K562 (cell line): ENCODE measurements around the gene RAB39B. TPM values are rescaled to one million over a fixed set of nuclear protein-coding genes. Genes with fewer than 3 reads are reported as not detected.

Source experiments
- ATF3 ChIP-seq, 2 experiments: fragments of 450-650 bp in 1 of 2; sonication (generic) in 1 of 2; formaldehyde crosslinking in 1 of 2; IDR thresholded peaks in 1 of 2; conservative IDR thresholded peaks in 1 of 2; 2 replicates each; pipeline versions ENCODE4 v1.6.1 to v1.8.1; 2016 to 2023; ENCODE audit warnings: mild to moderate bottlenecking in 2 of 2, moderate library complexity in 2 of 2, inconsistent platforms in 1 of 2, missing genetic modification reagents in 1 of 2
- HBP1 ChIP-seq: fragments of 450-650 bp; formaldehyde crosslinking; IDR thresholded peaks from 2 replicates; pipeline ENCODE4 v1.4.0; 2022; ENCODE audit warnings: missing genetic modification characterization
- KDM5B ChIP-seq: fragments of 200-600 bp; sonication (generic); IDR thresholded peaks from 2 replicates; pipeline ENCODE4 v1.6.1; 2012; ENCODE audit warnings: low read depth, mild to moderate bottlenecking, moderate library complexity, low read length, control low read depth, inconsistent platforms; ENCODE audit not compliant: insufficient replicate concordance
- L3MBTL2 ChIP-seq: fragments of 450-650 bp; IDR thresholded peaks from 2 replicates; pipeline ENCODE4 v1.6.1; 2016; ENCODE audit warnings: mild to moderate bottlenecking, moderate library complexity
- NFXL1 ChIP-seq: fragments of 450-650 bp; formaldehyde crosslinking; IDR thresholded peaks from 2 replicates; pipeline ENCODE4 v1.4.0; 2021; ENCODE audit warnings: mild to moderate bottlenecking
- NR2F6 ChIP-seq: fragments of 450-650 bp; formaldehyde crosslinking; IDR thresholded peaks from 2 replicates; pipeline ENCODE4 v1.4.0; 2020; ENCODE audit warnings: mild to moderate bottlenecking
- PHF8 ChIP-seq: fragments of 200-600 bp; sonication (generic); IDR thresholded peaks from 2 replicates; pipeline ENCODE4 v1.6.1; 2012; ENCODE audit warnings: mixed run types, mild to moderate bottlenecking, inconsistent platforms, low read length, moderate library complexity, borderline replicate concordance
- ZNF717 ChIP-seq: fragments of 250-450 bp; sonication (Bioruptor Pico); IDR thresholded peaks from 2 replicates; pipeline ENCODE4 v1.5.0; 2021
- polyA plus RNA-seq, 8 experiments: library from polyadenylated mRNA; depleted of rRNA in 4 of 8; stranded (reverse) in 5 of 8; unstranded in 3 of 8; fragments of >200 nt; fragmentation: Nextera tagmentation in 2 of 8; fragmentation: Illumina TruSeq in 1 of 8; extraction: Ambion mirVana in 2 of 8; extraction: Trizol in 1 of 8; gene quantifications; 2 replicates each; pipeline versions ENCODE4 v1.2.1 to v1.2.3, GENCODE V29; 2011 to 2014; ENCODE audit warnings: inconsistent platforms in 1 of 8, missing spikeins in 1 of 8
- total RNA-seq, 7 experiments: library from RNA; depleted of rRNA in 6 of 7; stranded (reverse); fragments of >200 nt in 6 of 7; fragmentation: Illumina TruSeq in 2 of 7; extraction: Trizol in 2 of 7; gene quantifications; 2 replicates each; pipeline versions ENCODE4 v1.2.1 to v1.2.3, GENCODE V29; 2011 to 2021; ENCODE audit warnings: low replicate concordance in 1 of 7
- TF ChIP-seq, protein P1 (sequence below): sonication (generic); formaldehyde crosslinking; IDR thresholded peaks from 2 replicates; pipeline ENCODE4 v1.8.0; 2022; ENCODE audit warnings: mild to moderate bottlenecking, missing genetic modification reagents
- TF ChIP-seq, protein P2 (sequence below): fragments of 450-650 bp; IDR thresholded peaks from 2 replicates; pipeline ENCODE4 v1.6.1; 2016; ENCODE audit warnings: mild to moderate bottlenecking, moderate library complexity

RAB39B gene
- total and polyA plus RNA-seq, 9 of the 15 experiments (the other 6 are each of a cell fraction or from before 2014, with no cell fraction given) = 0.04 to 0.07 (median 0.04) TPM; not detected in 6

DNA sequence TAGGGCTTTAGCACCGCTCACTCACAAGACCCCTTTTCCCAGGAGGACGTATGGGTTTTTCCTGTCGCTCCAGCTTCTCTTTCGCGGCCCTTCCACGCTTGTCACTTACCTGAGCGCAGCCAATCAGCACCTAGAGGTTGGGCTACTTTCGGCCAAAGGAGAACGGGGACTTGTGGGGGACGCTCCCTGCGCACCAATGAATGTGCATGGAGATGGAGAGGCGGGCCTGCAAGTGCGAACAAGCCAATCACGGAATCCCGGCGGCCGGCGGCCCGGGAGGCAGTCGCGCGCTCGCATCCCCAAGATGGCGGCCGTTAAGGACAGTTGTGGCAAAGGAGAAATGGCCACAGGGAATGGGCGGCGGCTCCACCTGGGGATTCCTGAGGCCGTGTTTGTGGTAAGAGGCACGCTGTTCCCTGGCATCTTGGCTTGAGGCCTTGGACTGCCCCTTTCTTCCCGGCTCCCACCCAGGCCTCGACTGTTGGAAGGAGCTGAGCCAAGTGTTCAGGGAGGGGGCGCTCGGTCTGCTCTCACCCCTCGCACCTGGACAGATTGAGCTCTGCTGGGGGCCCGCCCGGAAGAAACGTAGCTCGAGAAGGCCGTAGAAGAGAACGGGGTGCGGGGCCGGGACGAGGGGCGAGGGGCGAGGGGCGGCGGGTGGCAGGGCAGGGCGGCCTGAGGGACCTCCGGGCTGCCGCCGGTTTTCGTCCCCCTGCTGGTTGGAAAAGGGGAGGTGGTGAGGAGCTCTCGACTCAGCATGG lies 47.9 kb downstream of the RAB39B start, which contains the start of gene VBP1 (continued):
- TF ChIP-seq, protein P1, sequence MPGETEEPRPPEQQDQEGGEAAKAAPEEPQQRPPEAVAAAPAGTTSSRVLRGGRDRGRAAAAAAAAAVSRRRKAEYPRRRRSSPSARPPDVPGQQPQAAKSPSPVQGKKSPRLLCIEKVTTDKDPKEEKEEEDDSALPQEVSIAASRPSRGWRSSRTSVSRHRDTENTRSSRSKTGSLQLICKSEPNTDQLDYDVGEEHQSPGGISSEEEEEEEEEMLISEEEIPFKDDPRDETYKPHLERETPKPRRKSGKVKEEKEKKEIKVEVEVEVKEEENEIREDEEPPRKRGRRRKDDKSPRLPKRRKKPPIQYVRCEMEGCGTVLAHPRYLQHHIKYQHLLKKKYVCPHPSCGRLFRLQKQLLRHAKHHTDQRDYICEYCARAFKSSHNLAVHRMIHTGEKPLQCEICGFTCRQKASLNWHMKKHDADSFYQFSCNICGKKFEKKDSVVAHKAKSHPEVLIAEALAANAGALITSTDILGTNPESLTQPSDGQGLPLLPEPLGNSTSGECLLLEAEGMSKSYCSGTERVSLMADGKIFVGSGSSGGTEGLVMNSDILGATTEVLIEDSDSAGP (CRISPR knock-in tag) = no peak
- TF ChIP-seq HBP1 (CRISPR knock-in tag) (no peak), NR2F6 (no peak), L3MBTL2 (0 out of 2 replicates have a peak, but pooled peaks have one; percentile 16), ATF3 (IDR thresholded peaks at IDR 0.05) (no peak), ATF3 (CRISPR knock-in tag; conservative IDR thresholded peaks at IDR 0.05) (no peak), PHF8 (peak; percentile 85), NFXL1 (CRISPR knock-in tag) (no peak), KDM5B (peak; percentile 71), ZNF717 (CRISPR knock-in tag) (no peak)
- TF ChIP-seq, protein P2, sequence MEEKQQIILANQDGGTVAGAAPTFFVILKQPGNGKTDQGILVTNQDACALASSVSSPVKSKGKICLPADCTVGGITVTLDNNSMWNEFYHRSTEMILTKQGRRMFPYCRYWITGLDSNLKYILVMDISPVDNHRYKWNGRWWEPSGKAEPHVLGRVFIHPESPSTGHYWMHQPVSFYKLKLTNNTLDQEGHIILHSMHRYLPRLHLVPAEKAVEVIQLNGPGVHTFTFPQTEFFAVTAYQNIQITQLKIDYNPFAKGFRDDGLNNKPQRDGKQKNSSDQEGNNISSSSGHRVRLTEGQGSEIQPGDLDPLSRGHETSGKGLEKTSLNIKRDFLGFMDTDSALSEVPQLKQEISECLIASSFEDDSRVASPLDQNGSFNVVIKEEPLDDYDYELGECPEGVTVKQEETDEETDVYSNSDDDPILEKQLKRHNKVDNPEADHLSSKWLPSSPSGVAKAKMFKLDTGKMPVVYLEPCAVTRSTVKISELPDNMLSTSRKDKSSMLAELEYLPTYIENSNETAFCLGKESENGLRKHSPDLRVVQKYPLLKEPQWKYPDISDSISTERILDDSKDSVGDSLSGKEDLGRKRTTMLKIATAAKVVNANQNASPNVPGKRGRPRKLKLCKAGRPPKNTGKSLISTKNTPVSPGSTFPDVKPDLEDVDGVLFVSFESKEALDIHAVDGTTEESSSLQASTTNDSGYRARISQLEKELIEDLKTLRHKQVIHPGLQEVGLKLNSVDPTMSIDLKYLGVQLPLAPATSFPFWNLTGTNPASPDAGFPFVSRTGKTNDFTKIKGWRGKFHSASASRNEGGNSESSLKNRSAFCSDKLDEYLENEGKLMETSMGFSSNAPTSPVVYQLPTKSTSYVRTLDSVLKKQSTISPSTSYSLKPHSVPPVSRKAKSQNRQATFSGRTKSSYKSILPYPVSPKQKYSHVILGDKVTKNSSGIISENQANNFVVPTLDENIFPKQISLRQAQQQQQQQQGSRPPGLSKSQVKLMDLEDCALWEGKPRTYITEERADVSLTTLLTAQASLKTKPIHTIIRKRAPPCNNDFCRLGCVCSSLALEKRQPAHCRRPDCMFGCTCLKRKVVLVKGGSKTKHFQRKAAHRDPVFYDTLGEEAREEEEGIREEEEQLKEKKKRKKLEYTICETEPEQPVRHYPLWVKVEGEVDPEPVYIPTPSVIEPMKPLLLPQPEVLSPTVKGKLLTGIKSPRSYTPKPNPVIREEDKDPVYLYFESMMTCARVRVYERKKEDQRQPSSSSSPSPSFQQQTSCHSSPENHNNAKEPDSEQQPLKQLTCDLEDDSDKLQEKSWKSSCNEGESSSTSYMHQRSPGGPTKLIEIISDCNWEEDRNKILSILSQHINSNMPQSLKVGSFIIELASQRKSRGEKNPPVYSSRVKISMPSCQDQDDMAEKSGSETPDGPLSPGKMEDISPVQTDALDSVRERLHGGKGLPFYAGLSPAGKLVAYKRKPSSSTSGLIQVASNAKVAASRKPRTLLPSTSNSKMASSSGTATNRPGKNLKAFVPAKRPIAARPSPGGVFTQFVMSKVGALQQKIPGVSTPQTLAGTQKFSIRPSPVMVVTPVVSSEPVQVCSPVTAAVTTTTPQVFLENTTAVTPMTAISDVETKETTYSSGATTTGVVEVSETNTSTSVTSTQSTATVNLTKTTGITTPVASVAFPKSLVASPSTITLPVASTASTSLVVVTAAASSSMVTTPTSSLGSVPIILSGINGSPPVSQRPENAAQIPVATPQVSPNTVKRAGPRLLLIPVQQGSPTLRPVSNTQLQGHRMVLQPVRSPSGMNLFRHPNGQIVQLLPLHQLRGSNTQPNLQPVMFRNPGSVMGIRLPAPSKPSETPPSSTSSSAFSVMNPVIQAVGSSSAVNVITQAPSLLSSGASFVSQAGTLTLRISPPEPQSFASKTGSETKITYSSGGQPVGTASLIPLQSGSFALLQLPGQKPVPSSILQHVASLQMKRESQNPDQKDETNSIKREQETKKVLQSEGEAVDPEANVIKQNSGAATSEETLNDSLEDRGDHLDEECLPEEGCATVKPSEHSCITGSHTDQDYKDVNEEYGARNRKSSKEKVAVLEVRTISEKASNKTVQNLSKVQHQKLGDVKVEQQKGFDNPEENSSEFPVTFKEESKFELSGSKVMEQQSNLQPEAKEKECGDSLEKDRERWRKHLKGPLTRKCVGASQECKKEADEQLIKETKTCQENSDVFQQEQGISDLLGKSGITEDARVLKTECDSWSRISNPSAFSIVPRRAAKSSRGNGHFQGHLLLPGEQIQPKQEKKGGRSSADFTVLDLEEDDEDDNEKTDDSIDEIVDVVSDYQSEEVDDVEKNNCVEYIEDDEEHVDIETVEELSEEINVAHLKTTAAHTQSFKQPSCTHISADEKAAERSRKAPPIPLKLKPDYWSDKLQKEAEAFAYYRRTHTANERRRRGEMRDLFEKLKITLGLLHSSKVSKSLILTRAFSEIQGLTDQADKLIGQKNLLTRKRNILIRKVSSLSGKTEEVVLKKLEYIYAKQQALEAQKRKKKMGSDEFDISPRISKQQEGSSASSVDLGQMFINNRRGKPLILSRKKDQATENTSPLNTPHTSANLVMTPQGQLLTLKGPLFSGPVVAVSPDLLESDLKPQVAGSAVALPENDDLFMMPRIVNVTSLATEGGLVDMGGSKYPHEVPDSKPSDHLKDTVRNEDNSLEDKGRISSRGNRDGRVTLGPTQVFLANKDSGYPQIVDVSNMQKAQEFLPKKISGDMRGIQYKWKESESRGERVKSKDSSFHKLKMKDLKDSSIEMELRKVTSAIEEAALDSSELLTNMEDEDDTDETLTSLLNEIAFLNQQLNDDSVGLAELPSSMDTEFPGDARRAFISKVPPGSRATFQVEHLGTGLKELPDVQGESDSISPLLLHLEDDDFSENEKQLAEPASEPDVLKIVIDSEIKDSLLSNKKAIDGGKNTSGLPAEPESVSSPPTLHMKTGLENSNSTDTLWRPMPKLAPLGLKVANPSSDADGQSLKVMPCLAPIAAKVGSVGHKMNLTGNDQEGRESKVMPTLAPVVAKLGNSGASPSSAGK = no peak
